SK-N-SH treated with all-trans-retinoic acid at 6 μM for 48 hours (cell line): ENCODE data around the gene KRTAP10-2.

ENCODE experiments used
- BACH2 ChIP-seq: fragments of 250-450 bp; sonication (Bioruptor Pico); IDR thresholded peaks from 2 replicates; pipeline ENCODE4 v1.9.0; 2021; ENCODE audit warnings: mild to moderate bottlenecking, borderline replicate concordance
- GLIS3 ChIP-seq: fragments of 250-450 bp; sonication (Bioruptor Pico); IDR thresholded peaks from 2 replicates; pipeline ENCODE4 v1.5.0; 2020; ENCODE audit warnings: mild to moderate bottlenecking, moderate library complexity
- ISL1 ChIP-seq: fragments of 250-450 bp; sonication (Bioruptor Pico); IDR thresholded peaks from 2 replicates; pipeline ENCODE4 v2.1.2; 2022; ENCODE audit warnings: mild to moderate bottlenecking, moderate library complexity
- RARB ChIP-seq: fragments of 250-450 bp; sonication (Bioruptor Pico); IDR thresholded peaks from 2 replicates; pipeline ENCODE4 v1.8.0; 2021; ENCODE audit warnings: mild to moderate bottlenecking, moderate library complexity
- TOX ChIP-seq: fragments of 250-450 bp; sonication (Bioruptor Pico); IDR thresholded peaks from 2 replicates; pipeline ENCODE4 v1.8.0; 2021; ENCODE audit warnings: mild to moderate bottlenecking, moderate library complexity, borderline replicate concordance
- ZC3H10 ChIP-seq: fragments of 250-450 bp; sonication (Bioruptor Pico); IDR thresholded peaks from 2 replicates; pipeline ENCODE4 v1.5.1; 2021; ENCODE audit warnings: mild to moderate bottlenecking, moderate library complexity
- ZFP3 ChIP-seq: fragments of 250-450 bp; sonication (Bioruptor Pico); IDR thresholded peaks from 2 replicates; pipeline ENCODE4 v1.5.0; 2020; ENCODE audit warnings: mild to moderate bottlenecking, moderate library complexity
- ZNF565 ChIP-seq: fragments of 450-650 bp; formaldehyde crosslinking; conservative IDR thresholded peaks from 2 replicates; pipeline ENCODE4 v1.5.0; 2020; ENCODE audit warnings: low read depth, mild to moderate bottlenecking, moderate library complexity
- TF ChIP-seq, protein P1 (sequence below): fragments of 250-450 bp; sonication (Bioruptor Pico); IDR thresholded peaks from 2 replicates; pipeline ENCODE4 v1.8.0; 2020; ENCODE audit warnings: mild to moderate bottlenecking, moderate library complexity, borderline replicate concordance
- TF ChIP-seq, protein P2 (sequence below): fragments of 250-450 bp; sonication (Bioruptor Pico); IDR thresholded peaks from 2 replicates; pipeline ENCODE4 v1.5.1; 2020; ENCODE audit warnings: low read depth, mild to moderate bottlenecking, moderate library complexity
- TF ChIP-seq, protein P3 (sequence below): fragments of 250-450 bp; sonication (Bioruptor Pico); IDR thresholded peaks from 2 replicates; pipeline ENCODE4 v1.5.1; 2021; ENCODE audit warnings: mild to moderate bottlenecking, moderate library complexity

DNA sequence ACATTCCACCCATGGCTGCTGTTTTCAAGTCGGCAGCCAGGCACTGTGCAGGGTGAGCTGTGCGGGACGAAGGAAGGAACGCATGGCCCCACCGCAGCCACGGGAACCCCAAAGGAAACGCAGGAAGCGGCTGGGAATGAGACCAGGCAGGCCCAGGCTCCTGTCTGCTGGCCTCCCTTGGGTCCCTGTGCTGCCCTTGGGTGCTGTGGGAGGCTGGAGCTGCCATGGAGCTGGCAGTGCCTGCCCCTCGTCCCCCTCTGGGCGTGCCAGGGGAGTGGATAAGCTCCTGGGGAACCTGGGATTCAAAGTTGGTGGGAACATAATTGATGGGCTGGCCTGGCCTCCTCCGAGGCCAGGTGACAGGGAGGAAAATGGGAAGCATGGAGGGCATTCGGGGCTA lies 17.0 kb upstream of the KRTAP10-2 start:
- TF ChIP-seq TOX = no peak
- TF ChIP-seq GLIS3 (CRISPR knock-in tag) = no peak
- no peak for TF ChIP-seq ZNF565 (CRISPR knock-in tag)
- no peak for TF ChIP-seq ZFP3 (CRISPR knock-in tag)
- TF ChIP-seq, protein P1, sequence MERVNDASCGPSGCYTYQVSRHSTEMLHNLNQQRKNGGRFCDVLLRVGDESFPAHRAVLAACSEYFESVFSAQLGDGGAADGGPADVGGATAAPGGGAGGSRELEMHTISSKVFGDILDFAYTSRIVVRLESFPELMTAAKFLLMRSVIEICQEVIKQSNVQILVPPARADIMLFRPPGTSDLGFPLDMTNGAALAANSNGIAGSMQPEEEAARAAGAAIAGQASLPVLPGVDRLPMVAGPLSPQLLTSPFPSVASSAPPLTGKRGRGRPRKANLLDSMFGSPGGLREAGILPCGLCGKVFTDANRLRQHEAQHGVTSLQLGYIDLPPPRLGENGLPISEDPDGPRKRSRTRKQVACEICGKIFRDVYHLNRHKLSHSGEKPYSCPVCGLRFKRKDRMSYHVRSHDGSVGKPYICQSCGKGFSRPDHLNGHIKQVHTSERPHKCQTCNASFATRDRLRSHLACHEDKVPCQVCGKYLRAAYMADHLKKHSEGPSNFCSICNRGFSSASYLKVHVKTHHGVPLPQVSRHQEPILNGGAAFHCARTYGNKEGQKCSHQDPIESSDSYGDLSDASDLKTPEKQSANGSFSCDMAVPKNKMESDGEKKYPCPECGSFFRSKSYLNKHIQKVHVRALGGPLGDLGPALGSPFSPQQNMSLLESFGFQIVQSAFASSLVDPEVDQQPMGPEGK (CRISPR knock-in tag) = no peak
- TF ChIP-seq, protein P2, sequence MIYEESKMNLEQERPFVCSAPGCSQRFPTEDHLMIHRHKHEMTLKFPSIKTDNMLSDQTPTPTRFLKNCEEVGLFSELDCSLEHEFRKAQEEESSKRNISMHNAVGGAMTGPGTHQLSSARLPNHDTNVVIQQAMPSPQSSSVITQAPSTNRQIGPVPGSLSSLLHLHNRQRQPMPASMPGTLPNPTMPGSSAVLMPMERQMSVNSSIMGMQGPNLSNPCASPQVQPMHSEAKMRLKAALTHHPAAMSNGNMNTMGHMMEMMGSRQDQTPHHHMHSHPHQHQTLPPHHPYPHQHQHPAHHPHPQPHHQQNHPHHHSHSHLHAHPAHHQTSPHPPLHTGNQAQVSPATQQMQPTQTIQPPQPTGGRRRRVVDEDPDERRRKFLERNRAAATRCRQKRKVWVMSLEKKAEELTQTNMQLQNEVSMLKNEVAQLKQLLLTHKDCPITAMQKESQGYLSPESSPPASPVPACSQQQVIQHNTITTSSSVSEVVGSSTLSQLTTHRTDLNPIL (CRISPR knock-in tag) = no peak
- TF ChIP-seq RARB (CRISPR knock-in tag) = no peak
- no peak for TF ChIP-seq ZC3H10
- TF ChIP-seq, protein P3, sequence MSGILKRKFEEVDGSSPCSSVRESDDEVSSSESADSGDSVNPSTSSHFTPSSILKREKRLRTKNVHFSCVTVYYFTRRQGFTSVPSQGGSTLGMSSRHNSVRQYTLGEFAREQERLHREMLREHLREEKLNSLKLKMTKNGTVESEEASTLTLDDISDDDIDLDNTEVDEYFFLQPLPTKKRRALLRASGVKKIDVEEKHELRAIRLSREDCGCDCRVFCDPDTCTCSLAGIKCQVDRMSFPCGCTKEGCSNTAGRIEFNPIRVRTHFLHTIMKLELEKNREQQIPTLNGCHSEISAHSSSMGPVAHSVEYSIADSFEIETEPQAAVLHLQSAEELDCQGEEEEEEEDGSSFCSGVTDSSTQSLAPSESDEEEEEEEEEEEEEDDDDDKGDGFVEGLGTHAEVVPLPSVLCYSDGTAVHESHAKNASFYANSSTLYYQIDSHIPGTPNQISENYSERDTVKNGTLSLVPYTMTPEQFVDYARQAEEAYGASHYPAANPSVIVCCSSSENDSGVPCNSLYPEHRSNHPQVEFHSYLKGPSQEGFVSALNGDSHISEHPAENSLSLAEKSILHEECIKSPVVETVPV (CRISPR knock-in tag) = no peak
- TF ChIP-seq ISL1 (CRISPR knock-in tag) = no peak
- TF ChIP-seq BACH2 (CRISPR knock-in tag) = no peak
